ENCODE data around the gene XAB2. TPM values are rescaled to one million over a fixed set of nuclear protein-coding genes. Genes with fewer than 3 reads are reported as not detected.

Gene XAB2
- total RNA-seq, 4 donors from 2014 or later = 27.8 to 123 (median 57.3) TPM

GRCh38 chr19:7648265-7649014 is 19.1 kb upstream of the XAB2 start:
- intact Hi-C loops (cut with DNase I; ENCODE audit: low total_unique reads) = no loop called here
- 85 to 92% methylated on average over 10 to 15 of the region's 15 CpGs for WGBS, 2 donors (ENCODE audit: low coverage in 1 of 2)
- in situ Hi-C loops (cut with MboI; ENCODE audit: low pct_ligation_motif_present in 1 of 4, low pct_unique_long_range_greater_than_20kb in 1 of 4, low sequenced_read_pairs in 3 of 4) = no loop called here
- peaks cover 4 to 6% (median 4%) of the 10 kb centered on the region in 4 donors for H3K4me1 ChIP-seq
- H3K27ac ChIP-seq = no peak overlapping the region
- no peaks in the 10 kb centered on the region for H3K36me3 ChIP-seq
- DNase-seq = no peak
- H3K9me3 ChIP-seq = no peaks in the 10 kb centered on the region
- H3K4me3 ChIP-seq = no peak overlapping the region
- TF ChIP-seq EP300 (IDR thresholded peaks at IDR 0.05; ENCODE audit: low read depth) = no peak
- no peak for TF ChIP-seq POLR2A (IDR thresholded peaks at IDR 0.05)
- TF ChIP-seq POLR2AphosphoS5 (IDR thresholded peaks at IDR 0.05) = no peak
- no peak for TF ChIP-seq CTCF (IDR thresholded peaks at IDR 0.05)
- H3K27me3 ChIP-seq = peaks cover 3% of the 10 kb centered on the region

GRCh38 chr19:7647156-7647555 is 17.8 kb upstream of the XAB2 start:
- Histone ChIP-seq H3K27ac (no peak overlapping the region), H3K4me3 (no peak overlapping the region), H3K36me3 (no peaks in the 10 kb centered on the region), H3K27me3 (peaks cover 3% of the 10 kb centered on the region), H3K4me1 (peaks cover 0 to 1% (median under 1%) of the 10 kb centered on the region in 4 donors), H3K9me3 (no peaks in the 10 kb centered on the region)
- intact Hi-C loops (cut with DNase I; ENCODE audit: low total_unique reads) = no loop called here
- DNase-seq = no peak
- in situ Hi-C loops (cut with MboI; ENCODE audit: low pct_ligation_motif_present in 1 of 4, low pct_unique_long_range_greater_than_20kb in 1 of 4, low sequenced_read_pairs in 3 of 4) = no loop called here
- TF ChIP-seq POLR2A (IDR thresholded peaks at IDR 0.05) = no peak
- no peak for TF ChIP-seq POLR2AphosphoS5 (IDR thresholded peaks at IDR 0.05)
- no peak for TF ChIP-seq EP300 (IDR thresholded peaks at IDR 0.05; ENCODE audit: low read depth)
- TF ChIP-seq CTCF (IDR thresholded peaks at IDR 0.05) = no peak
- 92% methylated on average over 25 of the region's 26 CpGs; no CpG with 5 or more reads in 1 of the 2 donors for whole genome bisulfite sequencing, 2 donors (ENCODE audit: low coverage in 1 of 2)

GRCh38 chr19:7646426-7646700 is 17.0 kb upstream of the XAB2 start:
- no peak for DNase-seq
- in situ Hi-C loops (cut with MboI; ENCODE audit: low pct_ligation_motif_present in 1 of 4, low pct_unique_long_range_greater_than_20kb in 1 of 4, low sequenced_read_pairs in 3 of 4) (no loop called here), intact Hi-C loops (cut with DNase I; ENCODE audit: low total_unique reads) (no loop called here)
- WGBS, 2 donors (ENCODE audit: low coverage in 1 of 2) = 87% methylated on average over 5 of the region's 8 CpGs; no CpG with 5 or more reads in 1 of the 2 donors
- H3K36me3 ChIP-seq = no peaks in the 10 kb centered on the region
- no peak overlapping the region for H3K27ac ChIP-seq
- H3K27me3 ChIP-seq = peaks cover 3% of the 10 kb centered on the region
- TF ChIP-seq EP300 (IDR thresholded peaks at IDR 0.05; ENCODE audit: low read depth) (no peak), CTCF (IDR thresholded peaks at IDR 0.05) (no peak), POLR2A (IDR thresholded peaks at IDR 0.05) (no peak), POLR2AphosphoS5 (IDR thresholded peaks at IDR 0.05) (no peak)
- H3K9me3 ChIP-seq = no peaks in the 10 kb centered on the region
- H3K4me1 ChIP-seq = no peaks in the 10 kb centered on the region
- H3K4me3 ChIP-seq = no peak overlapping the region

- in situ Hi-C loops (cut with MboI; ENCODE audit: low pct_ligation_motif_present in 1 of 4, low pct_unique_long_range_greater_than_20kb in 1 of 4, low sequenced_read_pairs in 3 of 4) (no loop called here), intact Hi-C loops (cut with DNase I; ENCODE audit: low total_unique reads) (no loop called here)
- no peaks in the 10 kb centered on the region for H3K27me3 ChIP-seq
- no peak for DNase-seq
- TF ChIP-seq POLR2AphosphoS5 (IDR thresholded peaks at IDR 0.05) = no peak
- TF ChIP-seq EP300 (IDR thresholded peaks at IDR 0.05; ENCODE audit: low read depth) = no peak
- no peak for TF ChIP-seq POLR2A (IDR thresholded peaks at IDR 0.05)
- no peak for TF ChIP-seq CTCF (IDR thresholded peaks at IDR 0.05)
- H3K27ac ChIP-seq = no peak overlapping the region
- H3K4me3 ChIP-seq = no peak overlapping the region
- WGBS, 2 donors (ENCODE audit: low coverage in 1 of 2) = 62 to 81% methylated on average over 15 to 20 of the region's 20 CpGs
- no peaks in the 10 kb centered on the region for H3K9me3 ChIP-seq
- no peaks in the 10 kb centered on the region for H3K4me1 ChIP-seq
- no peaks in the 10 kb centered on the region for H3K36me3 ChIP-seq
These were observed 16.5 kb upstream of the XAB2 start for GRCh38 chr19:7645656-7646425.

Data from transverse colon (tissue), 4 donors.